Measurements from ENCODE around the gene DCAF16.

The DCAF16 gene

GRCh38 chr4:17788956-17789355, 21.6 kb downstream of the DCAF16 start:
- no peak for DNase-seq (ENCODE audit: low spot score)
- in situ Hi-C loops (cut with MboI; ENCODE audit: low sequenced_read_pairs, unreplicated experiment) = no loop called here

GRCh38 chr4:17787315-17787714, 23.2 kb downstream of the DCAF16 start:
- no peak for TF ChIP-seq CTCF (IDR thresholded peaks at IDR 0.05; ENCODE audit: borderline replicate concordance, control extremely low read depth, extremely low read depth, insufficient read depth, missing control alignments)
- in situ Hi-C loops (cut with MboI; ENCODE audit: low sequenced_read_pairs, unreplicated experiment) = no loop called here
- DNase-seq (ENCODE audit: low spot score) = no peak

More at GRCh38 chr4:17788956-17789355, 21.6 kb downstream of the DCAF16 start:
- no peak for TF ChIP-seq CTCF (IDR thresholded peaks at IDR 0.05; ENCODE audit: borderline replicate concordance, control extremely low read depth, extremely low read depth, insufficient read depth, missing control alignments)

- no peak for DNase-seq (ENCODE audit: low spot score)
- TF ChIP-seq CTCF (IDR thresholded peaks at IDR 0.05; ENCODE audit: borderline replicate concordance, control extremely low read depth, extremely low read depth, insufficient read depth, missing control alignments) = no peak
- in situ Hi-C loops (cut with MboI; ENCODE audit: low sequenced_read_pairs, unreplicated experiment) = no loop called here
Measured at GRCh38 chr4:17786567-17786966, 24.0 kb downstream of the DCAF16 start.

DNA sequence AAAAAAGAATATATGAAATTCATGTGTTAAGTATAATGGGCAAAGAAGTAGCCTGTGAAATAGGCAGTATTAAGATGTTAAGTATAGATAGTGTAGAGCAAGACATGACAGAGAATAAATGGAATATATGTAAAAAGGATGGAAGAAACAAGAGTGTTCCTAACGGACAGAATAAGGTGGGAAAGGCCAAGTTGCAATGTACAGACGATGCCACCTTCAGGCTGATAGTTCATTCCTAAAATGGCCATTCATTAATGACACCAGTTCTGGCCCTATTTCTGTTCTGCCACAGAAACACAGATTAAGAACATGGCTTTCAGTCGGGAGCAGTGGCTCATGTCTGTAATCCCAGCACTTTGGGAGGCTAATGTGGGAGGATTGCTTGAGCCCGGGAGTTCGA, 24.7 kb downstream of the DCAF16 start:
- TF ChIP-seq CTCF (IDR thresholded peaks at IDR 0.05; ENCODE audit: borderline replicate concordance, control extremely low read depth, extremely low read depth, insufficient read depth, missing control alignments) = no peak

GRCh38 chr4:17781300-17782287, 29.0 kb downstream of the DCAF16 start, which contains the start of gene FAM184B:
FAM184B (minus strand) TSS chr4:17781621; CDS start chr4:17781299, 322 bp downstream.
- peak; percentile 33 for DNase-seq (ENCODE audit: low spot score)
- in situ Hi-C loops (cut with MboI; ENCODE audit: low sequenced_read_pairs, unreplicated experiment) = no loop called here
- no peak for TF ChIP-seq CTCF (IDR thresholded peaks at IDR 0.05; ENCODE audit: borderline replicate concordance, control extremely low read depth, extremely low read depth, insufficient read depth, missing control alignments)

More for the DNA sequence above, 24.7 kb downstream of the DCAF16 start:
- DNase-seq (ENCODE audit: low spot score) = no peak
- in situ Hi-C loops (cut with MboI; ENCODE audit: low sequenced_read_pairs, unreplicated experiment) = no loop called here

DNA sequence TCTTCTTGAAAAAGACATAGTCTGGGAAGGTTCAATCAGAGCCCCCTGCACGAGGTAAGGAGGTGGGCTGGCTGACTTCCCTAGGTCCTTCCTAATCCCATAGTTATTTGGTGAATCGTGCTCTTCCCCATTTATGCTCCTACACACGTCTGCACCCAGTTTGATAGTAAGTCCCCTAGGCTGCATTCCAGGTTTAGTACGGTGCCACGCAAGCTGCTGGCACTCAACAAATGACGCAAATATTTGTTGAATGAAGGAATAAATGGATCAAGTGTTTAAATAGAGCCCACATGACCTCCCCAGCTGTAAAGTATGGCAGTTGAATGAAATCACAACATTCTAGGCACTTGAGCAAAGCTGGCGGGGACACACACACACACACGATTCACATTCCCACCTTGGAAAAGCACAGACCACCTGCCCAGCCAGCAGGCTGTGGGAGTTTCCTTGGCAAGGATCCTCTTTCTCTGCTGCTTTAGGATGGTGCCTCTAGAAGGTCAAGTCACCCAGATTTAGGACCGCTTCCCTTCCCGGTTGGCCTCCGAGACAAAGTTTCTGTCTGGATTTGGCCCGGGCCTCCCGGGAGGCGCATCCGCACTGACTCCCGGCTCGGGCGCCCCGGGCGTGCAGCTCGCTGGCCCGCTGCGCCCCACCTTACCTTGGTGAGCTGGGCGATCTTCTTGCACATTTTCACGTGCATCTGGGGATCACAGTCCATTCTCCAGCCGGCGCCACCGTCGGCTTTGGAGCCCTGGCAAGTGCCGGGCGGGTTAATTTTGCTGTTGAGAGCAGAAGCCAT, 29.9 kb downstream of the DCAF16 start:
- peak; percentile 23 for DNase-seq (ENCODE audit: low spot score)
- in situ Hi-C loops (cut with MboI; ENCODE audit: low sequenced_read_pairs, unreplicated experiment) = no loop called here
- TF ChIP-seq CTCF (IDR thresholded peaks at IDR 0.05; ENCODE audit: borderline replicate concordance, control extremely low read depth, extremely low read depth, insufficient read depth, missing control alignments) = no peak

Data from GM13976 (cell line).